ENCODE results near the gene OR7C1.
"Not testable (repeated sequence)": the region's sequence is repeated elsewhere in the genome, so short reads cannot be mapped to it uniquely, and the experiment has no call there.

The OR7C1 gene

DNA sequence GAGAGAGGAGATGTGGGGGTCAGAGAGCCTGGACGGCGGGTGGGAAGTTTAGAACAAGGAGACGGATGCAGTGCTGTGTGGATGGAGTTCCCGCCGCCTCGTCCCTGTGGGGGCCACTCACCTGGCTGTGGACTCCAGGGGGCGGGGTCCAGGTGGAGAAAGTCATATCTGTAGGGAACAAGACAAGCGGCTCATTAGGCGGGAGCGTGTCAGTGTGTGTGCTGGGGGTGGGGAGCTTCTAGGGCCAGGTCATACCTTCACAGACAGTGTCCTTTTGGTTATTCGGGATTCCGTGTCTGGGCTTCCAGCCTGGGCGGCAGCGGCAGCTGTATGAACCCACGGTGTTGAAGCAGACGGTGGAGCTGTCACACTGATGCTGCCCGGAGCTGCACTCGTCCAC, 69.6 kb downstream of the OR7C1 start:
- not testable (repeated sequence) for DNase-seq

GRCh38 chr19:14764401-14764800, 70.6 kb downstream of the OR7C1 start:
- no peak for DNase-seq

DNA sequence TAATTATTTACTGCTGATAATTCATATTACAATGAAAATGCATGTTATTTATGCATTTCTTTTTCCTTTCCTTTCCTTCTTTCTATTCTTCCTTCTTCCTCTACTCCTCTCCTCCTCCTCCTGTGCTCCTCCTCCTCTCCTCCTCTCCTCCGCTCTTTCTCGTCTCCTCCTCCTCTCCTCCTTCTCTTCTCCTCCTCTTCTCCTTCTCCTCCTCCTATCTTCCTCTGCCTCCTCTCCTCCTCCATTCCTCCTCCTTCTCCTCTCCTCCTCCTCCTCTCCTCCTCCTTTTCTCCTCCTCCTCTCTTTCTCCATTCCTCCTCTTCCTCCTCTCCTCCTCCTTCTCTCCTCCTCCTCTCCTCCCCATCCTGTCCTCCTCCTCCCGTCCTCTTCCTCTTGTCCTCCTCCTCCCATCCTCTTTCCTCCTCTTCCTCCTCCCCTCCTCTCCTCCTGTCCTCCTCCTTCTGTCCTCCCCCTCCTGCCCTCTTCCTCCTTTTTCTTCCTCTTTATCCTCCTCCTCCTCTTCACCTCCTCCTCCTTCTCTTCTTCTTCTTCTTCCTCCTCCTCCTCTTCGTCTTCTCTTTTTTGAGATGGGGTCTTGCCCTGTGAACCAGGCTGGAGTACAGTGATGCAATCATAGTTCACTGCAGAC, 71.4 kb downstream of the OR7C1 start:
- DNase-seq: no peak

- no peak for DNase-seq
Observed at GRCh38 chr19:14762111-14762510, 72.9 kb downstream of the OR7C1 start.

- DNase-seq: no peak
Observed at GRCh38 chr19:14761607-14762006, 73.4 kb downstream of the OR7C1 start.

DNA sequence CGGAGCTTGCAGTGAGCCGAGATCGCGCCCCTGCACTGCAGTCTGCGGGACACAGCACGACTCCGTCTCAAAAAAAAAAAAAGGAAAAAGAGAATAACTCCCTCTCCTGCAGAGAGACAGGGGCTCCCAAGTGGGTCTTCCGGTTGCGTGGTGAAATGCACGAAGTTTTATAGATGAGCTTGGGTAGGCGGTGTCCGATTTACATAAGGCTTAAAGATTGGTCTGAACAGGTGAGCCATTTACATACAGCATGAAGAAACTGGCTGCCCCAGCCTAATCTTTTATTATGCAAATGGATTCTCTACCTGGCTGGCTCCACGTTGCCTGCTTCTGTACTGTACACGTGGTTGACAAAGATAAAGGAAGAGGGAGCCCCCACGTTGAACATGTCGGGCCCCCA, 76.2 kb downstream of the OR7C1 start:
- no peak for DNase-seq

DNA sequence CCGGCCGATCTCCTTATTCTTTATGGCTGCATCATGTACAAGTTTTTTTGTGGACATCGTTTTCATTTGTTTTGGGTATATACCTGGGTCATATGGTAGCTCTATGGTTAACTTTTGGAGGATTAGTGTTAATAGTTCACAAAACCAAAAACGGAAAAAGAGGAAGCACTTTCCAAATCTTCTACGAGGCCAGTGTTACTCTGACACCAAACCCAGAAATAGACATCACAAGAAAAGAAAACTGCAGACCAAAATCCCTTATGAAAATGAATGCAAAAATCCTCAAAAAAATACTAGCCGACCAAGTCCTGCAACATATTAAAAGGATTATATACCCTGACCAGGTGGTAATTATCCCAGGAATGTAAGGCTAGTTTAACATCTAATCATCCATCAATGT, 86.4 kb downstream of the OR7C1 start:
- DNase-seq: no peak
